Stomach (tissue), 4 donors: ENCODE data around the gene LOC128125822.

Source experiments
- POLR2A ChIP-seq, 4 donors: fragments of 450-650 bp; IDR thresholded peaks; one replicate each; pipeline ENCODE4 v1.6.1; 2016; ENCODE audit warnings: antibody characterized with exemption in 4 of 4, control low read depth in 2 of 4, mild to moderate bottlenecking in 1 of 4, moderate library complexity in 1 of 4
- TF ChIP-seq, protein P1 (sequence below), 7 experiments: fragments of 450-650 bp in 4 of 7; fragments of 200-600 bp in 3 of 7; sonication (generic) in 3 of 7; IDR thresholded peaks; one replicate each; pipeline ENCODE4 v1.5.1; 2016 to 2019; ENCODE audit warnings: antibody characterized with exemption in 7 of 7, control low read depth in 2 of 7, mild to moderate bottlenecking in 1 of 7

GRCh38 chr6:63529498-63529897 is 42.8 kb upstream of the LOC128125822 start:
- TF ChIP-seq, protein P1, sequence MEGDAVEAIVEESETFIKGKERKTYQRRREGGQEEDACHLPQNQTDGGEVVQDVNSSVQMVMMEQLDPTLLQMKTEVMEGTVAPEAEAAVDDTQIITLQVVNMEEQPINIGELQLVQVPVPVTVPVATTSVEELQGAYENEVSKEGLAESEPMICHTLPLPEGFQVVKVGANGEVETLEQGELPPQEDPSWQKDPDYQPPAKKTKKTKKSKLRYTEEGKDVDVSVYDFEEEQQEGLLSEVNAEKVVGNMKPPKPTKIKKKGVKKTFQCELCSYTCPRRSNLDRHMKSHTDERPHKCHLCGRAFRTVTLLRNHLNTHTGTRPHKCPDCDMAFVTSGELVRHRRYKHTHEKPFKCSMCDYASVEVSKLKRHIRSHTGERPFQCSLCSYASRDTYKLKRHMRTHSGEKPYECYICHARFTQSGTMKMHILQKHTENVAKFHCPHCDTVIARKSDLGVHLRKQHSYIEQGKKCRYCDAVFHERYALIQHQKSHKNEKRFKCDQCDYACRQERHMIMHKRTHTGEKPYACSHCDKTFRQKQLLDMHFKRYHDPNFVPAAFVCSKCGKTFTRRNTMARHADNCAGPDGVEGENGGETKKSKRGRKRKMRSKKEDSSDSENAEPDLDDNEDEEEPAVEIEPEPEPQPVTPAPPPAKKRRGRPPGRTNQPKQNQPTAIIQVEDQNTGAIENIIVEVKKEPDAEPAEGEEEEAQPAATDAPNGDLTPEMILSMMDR (IDR thresholded peaks at IDR 0.05) = no peak
- no peak for TF ChIP-seq POLR2A (IDR thresholded peaks at IDR 0.05)
